ENCODE results near the gene OR51B2.
"Not testable (repeated sequence)": the region's sequence is repeated elsewhere in the genome, so short reads cannot be mapped to it uniquely, and the experiment has no call there.

The OR51B2 gene, protein sequence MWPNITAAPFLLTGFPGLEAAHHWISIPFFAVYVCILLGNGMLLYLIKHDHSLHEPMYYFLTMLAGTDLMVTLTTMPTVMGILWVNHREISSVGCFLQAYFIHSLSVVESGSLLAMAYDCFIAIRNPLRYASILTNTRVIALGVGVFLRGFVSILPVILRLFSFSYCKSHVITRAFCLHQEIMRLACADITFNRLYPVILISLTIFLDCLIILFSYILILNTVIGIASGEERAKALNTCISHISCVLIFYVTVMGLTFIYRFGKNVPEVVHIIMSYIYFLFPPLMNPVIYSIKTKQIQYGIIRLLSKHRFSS

GRCh38 chr11:5324197-5324596 lies at the start of gene OR51B2:
OR51B2 (minus strand) TSS chr11:5324297; CDS start chr11:5324297, 0 bp downstream.
- Mint-ChIP-seq H3K36me3 (no peaks in the 10 kb centered on the region), H3K9me3 (no peaks in the 10 kb centered on the region), H3K27me3 (no peaks in the 10 kb centered on the region), H3K4me3 (no peak within 1 kb of the TSS), H3K4me1 (no peaks in the 10 kb centered on the region), H3K27ac (no peak within 1 kb of the TSS)
- ATAC-seq (ENCODE audit: low read depth) (no peak), DNase-seq (ENCODE audit: low spot score in 2 of 2) (no peak)

- Mint-ChIP-seq H3K4me1 (no peaks in the 10 kb centered on the region), H3K27ac (no peak overlapping the region), H3K36me3 (no peaks in the 10 kb centered on the region), H3K27me3 (peaks cover 7% of the 10 kb centered on the region), H3K4me3 (no peak overlapping the region), H3K9me3 (peaks cover 2% of the 10 kb centered on the region)
- no peak for DNase-seq (ENCODE audit: low spot score in 2 of 2)
- ATAC-seq (ENCODE audit: low read depth), result no peak
Measured at GRCh38 chr11:5369789-5370188, 45.7 kb upstream of the OR51B2 start.

DNA sequence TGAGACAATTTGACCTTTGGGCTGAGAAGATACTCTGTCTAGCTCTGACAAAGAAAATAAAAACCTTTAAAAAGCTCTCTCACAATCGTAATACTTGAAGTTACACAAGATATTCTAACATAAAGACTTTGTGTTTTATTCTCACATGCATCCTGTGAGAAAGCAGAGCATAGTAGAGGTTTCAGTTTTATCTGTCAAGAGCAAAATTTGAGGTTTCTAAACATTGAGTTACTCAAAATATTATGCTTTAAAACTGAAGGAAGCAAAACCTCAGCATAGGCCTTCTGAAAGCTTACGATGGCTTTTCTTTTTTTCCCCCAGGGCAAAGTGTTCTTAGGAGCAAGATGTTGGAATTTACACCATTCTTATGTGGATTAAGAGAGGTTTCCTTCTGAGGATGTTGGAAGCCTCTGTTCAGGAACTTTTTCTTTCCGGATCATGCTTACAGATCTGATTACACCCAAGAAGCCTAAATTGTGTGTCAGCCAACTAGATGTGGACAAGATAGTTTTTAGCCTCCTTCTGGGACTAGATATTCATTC lies 44.5 kb upstream of the OR51B2 start:
- peaks cover 5% of the 10 kb centered on the region for H3K27me3 Mint-ChIP-seq
- peaks cover 2% of the 10 kb centered on the region for H3K9me3 Mint-ChIP-seq
- H3K36me3 Mint-ChIP-seq, result no peaks in the 10 kb centered on the region
- H3K27ac Mint-ChIP-seq, result no peak overlapping the region
- H3K4me3 Mint-ChIP-seq, result no peak overlapping the region
- DNase-seq (ENCODE audit: low spot score in 2 of 2), result no peak
- ATAC-seq (ENCODE audit: low read depth), result no peak
- H3K4me1 Mint-ChIP-seq, result no peaks in the 10 kb centered on the region

GRCh38 chr11:5367448-5368074 lies 43.5 kb upstream of the OR51B2 start:
- no peak overlapping the region for H3K27ac Mint-ChIP-seq
- H3K27me3 Mint-ChIP-seq, result peaks cover 5% of the 10 kb centered on the region
- no peaks in the 10 kb centered on the region for H3K36me3 Mint-ChIP-seq
- peaks cover 3% of the 10 kb centered on the region for H3K9me3 Mint-ChIP-seq
- ATAC-seq (ENCODE audit: low read depth), result no peak
- DNase-seq (ENCODE audit: low spot score in 2 of 2), result no peak
- H3K4me3 Mint-ChIP-seq, result no peak overlapping the region
- no peaks in the 10 kb centered on the region for H3K4me1 Mint-ChIP-seq

DNA sequence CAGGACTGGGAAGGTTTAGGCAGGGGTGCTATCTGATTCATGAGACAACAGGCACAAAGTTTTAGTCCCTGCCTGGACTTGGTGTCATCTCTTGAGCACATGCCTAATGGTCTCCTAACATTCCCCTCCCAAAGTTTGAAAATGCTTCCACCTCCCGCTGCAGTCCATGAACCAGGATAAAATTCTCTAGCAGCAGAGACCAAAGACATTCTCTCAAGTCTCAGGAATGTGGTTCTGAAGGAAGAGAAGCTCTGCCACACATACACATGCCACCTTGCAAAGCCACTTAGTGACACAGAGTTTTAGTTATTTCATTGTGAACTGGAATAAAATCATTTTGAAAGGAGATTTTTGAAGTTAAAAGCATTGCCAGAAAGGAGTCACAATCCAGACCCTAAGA lies 42.8 kb upstream of the OR51B2 start:
- H3K36me3 Mint-ChIP-seq, result no peaks in the 10 kb centered on the region

DNA sequence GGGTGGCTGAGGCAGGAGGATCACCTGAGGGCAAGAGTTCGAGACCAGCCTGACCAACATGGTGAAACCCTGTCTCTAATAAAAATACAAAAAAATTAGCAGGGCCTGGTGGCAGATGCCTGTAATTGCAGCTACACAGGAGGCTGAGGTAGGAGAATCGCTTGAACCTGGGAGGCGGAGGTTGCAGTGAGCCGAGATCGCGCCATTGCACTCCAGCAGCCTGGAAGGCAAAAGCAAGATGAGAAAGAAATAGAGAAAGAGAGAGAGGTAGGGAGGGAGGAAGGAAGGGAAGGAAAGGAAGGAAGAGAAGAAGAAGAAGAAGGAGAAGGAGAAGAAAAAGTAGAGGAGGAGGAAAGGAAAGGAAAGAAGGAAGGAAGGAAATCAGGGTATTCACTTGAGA lies 42.3 kb upstream of the OR51B2 start:
- H3K9me3 Mint-ChIP-seq; ATAC-seq (ENCODE audit: low read depth); H3K4me3 Mint-ChIP-seq; DNase-seq (ENCODE audit: low spot score in 2 of 2); H3K27me3 Mint-ChIP-seq; H3K4me1 Mint-ChIP-seq; H3K36me3 Mint-ChIP-seq; H3K27ac Mint-ChIP-seq: not testable (repeated sequence)

More for the DNA sequence above, 42.8 kb upstream of the OR51B2 start:
- Mint-ChIP-seq H3K27ac (no peak overlapping the region), H3K9me3 (peaks cover 3% of the 10 kb centered on the region), H3K4me3 (no peak overlapping the region), H3K27me3 (peaks cover 5% of the 10 kb centered on the region), H3K4me1 (no peaks in the 10 kb centered on the region)
- DNase-seq (ENCODE audit: low spot score in 2 of 2) (no peak), ATAC-seq (ENCODE audit: low read depth) (no peak)

DNA sequence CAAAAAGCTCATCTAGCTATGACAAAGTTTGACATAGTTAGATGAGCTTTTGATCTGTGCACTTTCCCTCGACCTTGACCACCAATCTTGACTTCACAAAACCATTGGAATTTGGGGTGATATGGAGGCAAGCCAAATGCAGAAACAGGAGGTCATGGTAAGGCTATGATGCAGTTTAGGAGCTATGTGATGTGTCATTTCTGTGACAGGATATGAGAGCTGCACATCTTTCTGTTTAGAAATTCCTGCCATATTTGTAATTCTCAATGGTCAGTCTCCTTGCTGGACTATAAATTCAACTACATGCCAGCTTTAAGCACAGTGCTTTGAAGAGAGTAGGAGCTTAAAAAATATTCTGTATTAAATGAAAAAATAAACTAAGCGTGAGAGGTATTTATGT lies 40.1 kb upstream of the OR51B2 start:
- Mint-ChIP-seq H3K9me3 (peaks cover 4% of the 10 kb centered on the region), H3K27me3 (peaks cover 5% of the 10 kb centered on the region), H3K27ac (no peak overlapping the region), H3K4me3 (no peak overlapping the region), H3K36me3 (no peaks in the 10 kb centered on the region), H3K4me1 (no peaks in the 10 kb centered on the region)
- no peak for DNase-seq (ENCODE audit: low spot score in 2 of 2)
- no peak for ATAC-seq (ENCODE audit: low read depth)

DNA sequence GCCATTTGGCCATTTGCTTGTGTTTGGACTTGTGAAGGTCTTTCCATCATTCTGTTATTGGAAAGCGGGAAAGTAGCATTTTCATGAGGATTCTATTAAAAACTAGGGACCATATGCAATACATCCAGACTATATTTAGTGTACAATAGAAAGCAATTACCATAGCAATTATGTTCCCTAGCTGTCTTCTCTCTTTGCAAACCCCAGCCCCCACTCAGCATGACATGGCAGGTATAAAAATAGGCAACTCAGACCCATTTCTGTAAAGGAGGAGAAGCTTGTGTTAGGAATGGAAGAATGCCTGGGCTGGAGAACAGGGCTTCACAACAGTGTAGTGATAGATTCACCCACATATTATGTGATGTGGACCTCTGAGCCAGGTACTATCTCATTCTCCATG lies 39.6 kb upstream of the OR51B2 start:
- peaks cover 5% of the 10 kb centered on the region for H3K27me3 Mint-ChIP-seq
- no peak overlapping the region for H3K27ac Mint-ChIP-seq
- no peaks in the 10 kb centered on the region for H3K4me1 Mint-ChIP-seq

DNA sequence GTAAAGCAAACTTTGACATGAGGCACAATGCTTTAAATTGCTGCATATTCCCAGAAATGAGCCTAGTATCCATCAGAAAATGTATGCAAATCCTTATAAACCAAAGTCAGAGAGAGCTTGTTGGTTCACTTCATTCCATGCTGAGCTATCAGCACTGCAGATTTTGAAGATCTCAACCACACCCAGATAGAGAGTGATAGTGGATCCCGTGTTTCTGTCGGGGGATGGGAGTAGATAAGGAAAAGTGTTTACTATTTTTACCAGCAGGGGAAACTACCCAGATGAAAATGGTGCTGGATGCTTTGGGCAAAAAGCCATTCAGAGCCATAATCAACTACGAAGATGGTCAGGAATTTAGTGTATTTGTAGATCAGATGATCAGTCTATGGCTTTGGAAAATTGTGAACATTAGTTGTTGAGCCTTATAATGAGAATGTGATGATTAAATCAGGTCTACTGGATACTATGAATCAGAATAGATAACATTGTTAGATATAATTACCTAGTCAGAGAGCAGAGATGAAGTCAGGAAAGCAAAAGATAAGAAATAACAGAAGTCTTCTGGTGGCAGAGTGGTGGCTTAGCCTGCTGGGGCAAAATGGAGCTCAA lies 38.0 kb upstream of the OR51B2 start:
- Mint-ChIP-seq H3K27me3 (peaks cover 5% of the 10 kb centered on the region), H3K27ac (no peak overlapping the region), H3K9me3 (peaks cover 5% of the 10 kb centered on the region), H3K4me1 (no peaks in the 10 kb centered on the region), H3K4me3 (no peak overlapping the region), H3K36me3 (no peaks in the 10 kb centered on the region)
- DNase-seq (ENCODE audit: low spot score in 2 of 2) (no peak), ATAC-seq (ENCODE audit: low read depth) (no peak)

More for the DNA sequence above, 39.6 kb upstream of the OR51B2 start:
- Mint-ChIP-seq H3K9me3 (peaks cover 5% of the 10 kb centered on the region), H3K4me3 (no peak overlapping the region), H3K36me3 (no peaks in the 10 kb centered on the region)
- no peak for ATAC-seq (ENCODE audit: low read depth)
- no peak for DNase-seq (ENCODE audit: low spot score in 2 of 2)

GRCh38 chr11:5356031-5356430 lies 31.9 kb upstream of the OR51B2 start:
- H3K27me3 Mint-ChIP-seq; H3K36me3 Mint-ChIP-seq; DNase-seq (ENCODE audit: low spot score in 2 of 2); H3K27ac Mint-ChIP-seq; ATAC-seq (ENCODE audit: low read depth); H3K4me1 Mint-ChIP-seq; H3K9me3 Mint-ChIP-seq; H3K4me3 Mint-ChIP-seq: not testable (repeated sequence)

DNA sequence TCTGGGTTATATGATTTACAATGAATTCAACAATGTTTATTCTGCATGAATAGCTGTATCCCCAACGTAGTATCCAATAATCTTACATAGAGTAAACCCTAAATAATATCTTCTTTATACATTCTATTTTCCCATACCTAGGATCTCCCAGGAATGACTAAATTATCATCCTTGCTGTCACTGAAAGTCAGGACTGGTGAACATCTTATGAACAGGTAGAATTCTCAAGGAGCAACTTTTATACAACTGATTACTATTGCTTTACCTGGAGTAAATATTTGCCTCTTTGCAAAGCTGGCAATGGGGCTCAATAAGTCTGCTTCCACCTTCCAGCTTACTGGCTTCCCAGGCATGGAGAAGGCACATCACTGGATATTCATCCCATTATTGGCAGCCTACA lies 27.1 kb upstream of the OR51B2 start, which contains the start of gene OR51B6:
Gene OR51B6 (plus strand): TSS at position 301 of the 400 bp plus-strand sequence. CDS start 0 bp downstream, at position 301.
- no peak for DNase-seq (ENCODE audit: low spot score in 2 of 2)
- Mint-ChIP-seq H3K9me3 (no peaks in the 10 kb centered on the region), H3K4me3 (no peak within 1 kb of the TSS), H3K4me1 (no peaks in the 10 kb centered on the region), H3K27me3 (peaks cover 10% of the 10 kb centered on the region), H3K27ac (no peak within 1 kb of the TSS), H3K36me3 (no peaks in the 10 kb centered on the region)
- no peak for ATAC-seq (ENCODE audit: low read depth)

GRCh38 chr11:5349550-5349949 lies 25.5 kb upstream of the OR51B2 start:
- DNase-seq (ENCODE audit: low spot score in 2 of 2) (no peak), ATAC-seq (ENCODE audit: low read depth) (no peak)
- Mint-ChIP-seq H3K9me3 (no peaks in the 10 kb centered on the region), H3K4me1 (no peaks in the 10 kb centered on the region), H3K27ac (no peak overlapping the region), H3K36me3 (no peaks in the 10 kb centered on the region), H3K27me3 (peaks cover 8% of the 10 kb centered on the region), H3K4me3 (no peak overlapping the region)

DNA sequence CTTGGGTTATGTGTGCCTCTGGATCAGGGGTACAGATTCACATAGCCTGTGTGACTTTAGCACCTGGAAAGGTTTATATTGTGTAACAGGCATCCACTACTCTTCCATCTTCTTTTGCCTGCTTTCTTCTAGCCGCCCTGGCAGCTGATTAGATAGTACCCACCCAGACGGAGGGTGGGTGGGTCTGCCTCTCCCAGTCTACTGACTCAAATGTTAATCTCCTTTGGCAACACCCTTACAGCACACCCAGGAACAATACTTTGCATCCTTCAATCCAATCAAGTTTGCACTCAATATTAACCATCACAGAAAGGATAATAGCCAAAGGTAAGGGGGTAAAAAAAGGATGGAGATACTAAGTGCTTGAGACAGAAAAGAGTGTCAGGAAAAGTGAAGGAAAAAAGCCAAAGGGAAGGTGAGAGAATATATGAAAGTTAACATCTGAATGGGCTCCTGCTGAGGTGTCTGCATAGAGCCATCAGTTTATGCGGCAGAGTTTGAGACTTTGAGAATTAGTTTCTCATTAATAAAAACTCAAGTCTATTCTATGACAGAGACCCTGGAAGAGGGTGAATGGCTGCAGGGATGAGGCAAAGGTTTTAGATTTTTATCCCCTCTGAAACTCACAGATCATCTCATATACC lies 24.6 kb upstream of the OR51B2 start:
- Mint-ChIP-seq H3K27me3 (peaks cover 8% of the 10 kb centered on the region), H3K36me3 (no peaks in the 10 kb centered on the region), H3K9me3 (no peaks in the 10 kb centered on the region), H3K4me1 (no peaks in the 10 kb centered on the region), H3K4me3 (no peak overlapping the region), H3K27ac (no peak overlapping the region)
- no peak for DNase-seq (ENCODE audit: low spot score in 2 of 2)
- ATAC-seq (ENCODE audit: low read depth), result no peak

DNA sequence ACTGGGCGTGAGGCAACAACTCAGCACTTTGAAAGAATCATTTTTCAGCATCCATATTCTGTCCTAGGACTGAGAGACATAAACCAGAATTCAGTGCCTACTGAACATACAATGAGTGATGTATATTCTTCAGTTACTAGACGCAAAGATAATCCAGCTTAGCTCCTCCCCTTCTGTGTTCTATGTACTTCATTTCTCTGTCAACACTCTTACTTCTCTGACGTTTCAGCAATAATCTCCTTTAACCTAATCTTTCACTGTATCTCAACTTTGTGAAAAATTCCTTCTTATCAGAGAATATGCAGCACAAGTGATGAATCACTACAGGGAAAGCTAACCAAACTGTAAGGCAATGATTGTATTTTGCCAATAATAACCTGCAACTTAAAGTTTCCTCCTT lies 21.7 kb upstream of the OR51B2 start:
- DNase-seq (ENCODE audit: low spot score in 2 of 2) (no peak), ATAC-seq (ENCODE audit: low read depth) (no peak)
- Mint-ChIP-seq H3K4me3 (no peak overlapping the region), H3K36me3 (no peaks in the 10 kb centered on the region), H3K27me3 (peaks cover 3% of the 10 kb centered on the region), H3K27ac (no peak overlapping the region), H3K9me3 (no peaks in the 10 kb centered on the region), H3K4me1 (no peaks in the 10 kb centered on the region)

All from memory B cell (primary cell).